DMS53 treated with DMSO at 0.1 percent for 48 hours (cell line): Measurements from ENCODE around the gene NYAP2.

ENCODE experiments used
- DNase-seq: peaks from one replicate; lab custom pipeline; 2025; ENCODE audit not compliant: unreplicated experiment; lab: John Stamatoyannopoulos, UW

NYAP2 gene

GRCh38 chr2:225615514-225615913 is 216.0 kb downstream of the NYAP2 start:
- no peak for DNase-seq

- DNase-seq = no peak
Measured at GRCh38 chr2:225616372-225616771, 216.9 kb downstream of the NYAP2 start.

- no peak for DNase-seq
Measured at GRCh38 chr2:225616848-225617247, 217.3 kb downstream of the NYAP2 start.

GRCh38 chr2:225620227-225620626 is 220.7 kb downstream of the NYAP2 start:
- DNase-seq = no peak

- no peak for DNase-seq
Measured at GRCh38 chr2:225630824-225631533, 231.5 kb downstream of the NYAP2 start.

GRCh38 chr2:225632351-225632750 is 232.8 kb downstream of the NYAP2 start:
- no peak for DNase-seq

GRCh38 chr2:225636558-225636957 is 237.0 kb downstream of the NYAP2 start:
- no peak for DNase-seq

- DNase-seq = no peak
Measured at GRCh38 chr2:225637259-225637658, 237.7 kb downstream of the NYAP2 start.

GRCh38 chr2:225640550-225640949 is 241.0 kb downstream of the NYAP2 start:
- no peak for DNase-seq

- no peak for DNase-seq
Measured at GRCh38 chr2:225649274-225649673, 249.8 kb downstream of the NYAP2 start.

- DNase-seq = no peak
Measured at GRCh38 chr2:225650041-225650440, 250.5 kb downstream of the NYAP2 start.

GRCh38 chr2:225660262-225661131 is 261.0 kb downstream of the NYAP2 start:
- DNase-seq = peak; percentile 49

- no peak for DNase-seq
Measured at GRCh38 chr2:225662101-225662500, 262.6 kb downstream of the NYAP2 start.

GRCh38 chr2:225667445-225667844 is 267.9 kb downstream of the NYAP2 start:
- no peak for DNase-seq

- peak; percentile 32 for DNase-seq
Measured at GRCh38 chr2:225668606-225669266, 269.2 kb downstream of the NYAP2 start.

- DNase-seq = no peak
Measured at GRCh38 chr2:225670111-225670974, 270.8 kb downstream of the NYAP2 start.

GRCh38 chr2:225678792-225679191 is 279.3 kb downstream of the NYAP2 start:
- DNase-seq = no peak

- no peak for DNase-seq
Measured at GRCh38 chr2:225683258-225683657, 283.7 kb downstream of the NYAP2 start.

GRCh38 chr2:225690153-225690552 is 290.6 kb downstream of the NYAP2 start:
- DNase-seq = no peak

- DNase-seq = no peak
Measured at GRCh38 chr2:225691711-225692110, 292.2 kb downstream of the NYAP2 start.

- DNase-seq = no peak
Measured at GRCh38 chr2:225693259-225693658, 293.7 kb downstream of the NYAP2 start.
